Fibroblast of skin of back (primary cell): ENCODE measurements around the gene ZNF282.
"Not testable (repeated sequence)": the region's sequence is repeated elsewhere in the genome, so short reads cannot be mapped to it uniquely, and the experiment has no call there.

ENCODE experiments used
- DNase-seq: peaks from one replicate; pipeline ENCODE4 v3.0.0-alpha.2; 2013

Gene ZNF282

GRCh38 chr7:149225656-149226055, 30.3 kb downstream of the ZNF282 start:
- no peak for DNase-seq

- not testable (repeated sequence) for DNase-seq
Measured at GRCh38 chr7:149226366-149226765, 31.0 kb downstream of the ZNF282 start.

DNA sequence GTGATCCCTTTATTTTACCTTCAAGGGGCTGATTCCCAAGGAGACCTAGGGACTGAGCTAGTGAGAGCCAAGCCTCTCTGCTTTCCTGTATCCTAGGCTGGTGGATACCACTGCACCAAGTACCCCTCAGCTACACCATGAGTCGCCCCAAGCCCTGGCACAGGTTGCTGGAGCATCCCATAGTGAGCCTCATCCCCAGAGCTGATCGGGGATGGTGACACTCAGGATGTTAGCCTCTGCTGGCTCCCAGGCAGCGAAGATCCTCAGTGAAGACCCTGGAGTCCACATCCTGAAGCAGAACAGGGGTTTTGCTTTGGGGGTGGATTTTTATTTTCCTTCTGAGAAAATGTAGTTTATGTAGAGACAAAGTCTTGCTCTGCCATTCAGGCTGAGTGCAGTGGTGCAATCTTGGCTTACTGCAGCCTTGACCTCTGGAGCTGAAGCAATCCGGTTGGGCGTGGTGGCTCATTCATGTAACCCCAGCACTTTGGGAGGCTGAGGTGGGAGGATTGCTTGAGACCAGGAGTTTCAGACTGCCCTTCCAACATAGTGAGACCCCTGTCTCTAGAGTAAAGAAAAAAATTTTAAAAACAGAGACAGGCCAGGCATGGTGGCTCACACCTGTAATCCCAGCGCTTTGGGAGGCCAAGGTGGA, 31.6 kb downstream of the ZNF282 start:
- no peak for DNase-seq

DNA sequence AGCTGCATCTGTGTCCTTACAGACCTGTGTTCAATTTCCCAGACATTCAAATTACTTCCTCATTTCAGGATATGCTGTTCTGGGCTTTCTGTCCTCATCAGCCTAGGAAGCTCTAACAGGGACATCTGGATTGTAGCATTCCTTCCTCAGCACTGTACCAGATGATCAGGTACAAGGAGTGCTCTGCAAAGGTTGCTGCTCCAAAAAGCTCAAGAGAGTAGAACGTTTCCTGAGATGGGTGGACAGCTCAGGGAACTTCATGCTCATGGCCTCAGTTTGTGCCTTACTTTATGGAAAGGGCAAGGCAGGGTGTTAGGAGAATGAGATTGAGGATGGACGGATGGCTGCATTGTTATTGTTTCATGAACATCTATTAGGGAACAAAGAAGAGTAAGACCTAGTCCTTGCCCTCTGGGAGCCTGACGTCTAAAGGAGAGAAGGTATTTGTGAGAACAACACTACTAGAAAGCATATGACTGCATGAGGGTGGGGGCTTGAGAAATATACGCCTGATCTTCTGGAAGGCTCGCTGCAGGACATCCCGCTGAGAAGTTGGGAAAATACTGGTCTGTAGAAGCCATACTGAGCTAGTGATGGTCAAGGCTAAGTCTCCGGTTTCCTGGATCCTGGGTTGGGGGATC, 33.6 kb downstream of the ZNF282 start:
- DNase-seq = no peak

DNA sequence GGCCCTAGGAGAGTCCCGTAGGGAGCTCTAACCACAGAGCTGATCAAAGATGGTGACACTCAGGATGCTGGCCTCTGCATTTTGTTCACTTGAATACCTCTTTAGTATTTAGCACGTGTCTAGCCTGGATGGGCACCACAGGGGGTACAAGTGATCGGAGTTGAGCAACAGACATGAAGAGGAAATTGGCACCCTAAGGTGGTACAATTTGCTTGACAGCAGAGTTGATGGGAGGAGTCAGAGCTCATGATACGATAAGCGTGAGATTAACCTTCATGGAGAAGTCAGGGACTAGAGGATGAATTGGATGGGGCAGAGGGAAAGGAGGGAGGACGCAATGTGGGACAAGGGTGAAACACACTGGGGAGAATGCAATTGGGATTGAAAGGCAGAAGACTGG, 34.2 kb downstream of the ZNF282 start:
- DNase-seq = no peak

DNA sequence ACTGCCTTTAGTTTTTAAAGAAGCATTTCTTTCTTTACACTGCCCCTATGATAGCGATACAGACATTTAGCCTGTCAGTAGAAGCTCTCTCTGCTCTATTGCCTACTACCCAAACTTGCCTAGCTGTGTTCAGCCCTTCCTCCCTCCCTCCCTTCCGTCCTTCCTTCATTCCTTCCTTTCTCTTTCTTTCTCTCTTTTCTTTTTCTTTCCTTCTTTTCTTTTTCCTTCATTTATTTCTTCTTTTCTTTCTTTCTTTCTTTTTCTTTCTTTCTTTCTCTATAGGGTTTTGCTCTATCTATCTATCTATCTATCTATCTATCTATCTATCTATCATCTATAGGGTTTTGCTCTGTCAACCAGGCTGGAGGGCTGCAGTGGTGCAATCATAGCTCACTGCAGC, 37.0 kb downstream of the ZNF282 start:
- no peak for DNase-seq

DNA sequence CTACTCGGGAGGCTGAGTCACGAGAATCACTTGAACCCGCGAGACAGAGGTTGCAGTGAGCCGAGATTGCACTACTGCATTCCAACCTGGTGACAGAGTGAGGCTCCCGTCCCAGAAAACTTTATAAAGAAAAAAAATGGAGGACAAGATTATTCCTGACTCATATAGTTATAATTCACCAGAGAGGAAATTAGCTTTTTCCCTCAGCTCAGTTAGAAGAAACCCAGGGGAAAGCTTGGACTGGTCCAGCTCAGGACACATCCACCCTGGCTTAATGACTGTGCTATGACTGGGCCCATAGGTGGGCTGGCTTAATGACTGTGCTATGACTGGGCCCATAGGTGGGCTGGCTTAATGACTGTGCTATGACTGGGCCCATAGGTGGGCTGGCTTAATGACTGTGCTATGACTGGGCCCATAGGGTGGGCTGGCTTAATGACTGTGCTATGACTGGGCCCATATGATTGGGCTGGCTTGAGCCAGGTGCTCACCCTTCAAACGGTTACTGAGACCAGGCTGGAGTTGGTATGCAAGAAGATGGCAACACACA, 38.4 kb downstream of the ZNF282 start:
- peak; percentile 93 for DNase-seq

DNA sequence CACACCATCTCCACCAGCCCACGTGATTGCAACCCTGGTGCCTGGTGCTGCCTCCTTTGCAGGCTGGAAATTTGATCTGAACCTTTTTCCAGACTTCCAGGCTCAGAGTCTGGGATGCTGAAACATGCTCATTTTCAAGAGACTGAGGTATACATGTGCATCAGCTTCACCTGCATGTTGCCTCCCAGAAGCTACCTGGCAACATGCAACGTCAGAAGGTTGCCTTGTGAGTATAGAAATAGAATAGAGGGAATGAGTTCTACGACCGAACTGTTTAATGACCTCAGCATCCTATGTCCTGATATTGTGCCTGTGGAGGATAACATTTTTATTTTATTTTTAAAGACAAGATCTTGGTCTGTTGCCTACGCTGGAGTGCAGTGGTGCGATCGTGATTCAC, 42.2 kb downstream of the ZNF282 start:
- no peak for DNase-seq

GRCh38 chr7:149238051-149238450, 42.7 kb downstream of the ZNF282 start:
- no peak for DNase-seq

- DNase-seq = peak; percentile 88
Measured at GRCh38 chr7:149239345-149240143, 44.2 kb downstream of the ZNF282 start, which contains the start of gene ZNF212. Gene ZNF212, plus strand, starts transcription at chr7:149239651. Its CDS starts 128 bp downstream, at chr7:149239779.

- no peak for DNase-seq
Measured at GRCh38 chr7:149240637-149241036, 45.3 kb downstream of the ZNF282 start.

- no peak for DNase-seq
Measured at GRCh38 chr7:149241696-149242095, 46.4 kb downstream of the ZNF282 start.

DNA sequence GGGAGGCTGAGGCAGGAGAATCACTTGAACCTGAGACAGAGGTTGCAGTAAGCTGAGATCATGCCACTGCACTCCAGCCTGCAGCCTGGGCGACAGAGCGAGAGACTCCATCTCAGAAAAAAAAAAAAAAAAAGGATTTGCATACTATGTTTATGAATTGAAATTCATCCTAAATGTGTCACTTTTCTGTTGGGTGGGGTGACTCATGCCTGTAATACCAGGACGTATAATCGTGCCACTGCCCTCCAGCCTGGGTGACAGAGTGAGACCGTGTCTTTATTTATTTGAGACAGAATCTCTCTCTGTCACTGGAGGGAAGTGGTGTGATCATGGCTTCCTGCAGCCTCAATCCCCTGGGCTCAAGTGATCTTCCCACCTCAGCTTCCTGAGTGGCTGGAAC, 49.9 kb downstream of the ZNF282 start:
- DNase-seq = peak; percentile 79

- DNase-seq = no peak
Measured at GRCh38 chr7:149245744-149246143, 50.4 kb downstream of the ZNF282 start.

GRCh38 chr7:149248777-149249176, 53.4 kb downstream of the ZNF282 start:
- no peak for DNase-seq

GRCh38 chr7:149250151-149250550, 54.8 kb downstream of the ZNF282 start:
- DNase-seq = not testable (repeated sequence)

DNA sequence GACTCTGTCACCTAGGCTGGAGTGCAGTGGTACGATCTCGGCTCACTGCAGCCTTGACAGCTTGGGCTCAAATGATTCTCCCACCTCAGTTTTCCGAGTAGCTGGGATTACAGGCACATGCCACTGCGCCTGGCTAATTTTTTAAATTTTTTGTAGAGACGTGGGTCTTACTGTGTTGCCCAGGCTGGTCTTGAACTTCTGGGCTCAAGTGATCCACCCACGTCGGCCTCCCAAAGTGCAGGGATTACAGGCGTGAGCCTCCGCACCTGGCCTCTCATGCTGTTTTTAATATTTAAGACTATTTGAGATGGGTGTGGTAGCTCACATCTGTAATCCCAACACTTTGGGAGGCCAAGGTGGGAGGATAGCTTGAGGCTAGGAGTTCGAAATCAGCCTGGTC, 56.2 kb downstream of the ZNF282 start:
- DNase-seq = not testable (repeated sequence)

- DNase-seq = no peak
Measured at GRCh38 chr7:149252378-149252777, 57.0 kb downstream of the ZNF282 start.

- DNase-seq = no peak
Measured at GRCh38 chr7:149253665-149254064, 58.3 kb downstream of the ZNF282 start.

DNA sequence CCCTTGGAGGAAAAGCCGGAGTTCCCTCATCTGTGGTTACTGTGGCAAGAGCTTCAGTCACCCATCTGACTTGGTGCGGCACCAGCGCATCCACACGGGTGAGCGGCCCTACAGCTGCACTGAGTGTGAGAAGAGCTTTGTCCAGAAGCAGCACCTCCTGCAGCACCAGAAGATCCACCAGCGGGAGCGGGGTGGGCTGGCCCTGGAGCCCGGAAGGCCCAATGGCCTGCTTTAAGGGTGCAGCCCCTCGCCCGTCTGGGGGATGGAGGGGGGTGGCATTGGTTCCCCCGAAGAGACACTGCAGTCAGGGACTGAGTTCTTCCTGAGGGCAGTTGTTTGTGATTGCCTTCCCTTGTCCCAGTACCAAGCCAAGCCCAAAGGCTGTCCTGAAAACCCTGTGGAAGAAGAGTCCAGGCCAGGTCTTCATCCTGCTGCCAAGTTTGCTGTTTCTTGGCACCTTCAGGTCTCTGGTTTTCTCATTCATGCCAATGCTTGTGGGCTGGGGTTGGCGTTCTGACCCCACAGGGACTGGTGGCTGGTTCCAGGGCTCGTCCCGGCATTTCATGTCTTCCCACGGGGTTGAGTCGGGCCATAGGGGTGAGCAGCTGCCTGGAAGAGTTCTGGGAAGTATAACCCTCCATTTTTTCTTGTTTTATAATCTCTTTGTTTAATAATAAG, 59.0 kb downstream of the ZNF282 start:
- DNase-seq = no peak

- no peak for DNase-seq
Measured at GRCh38 chr7:149255174-149255573, 59.8 kb downstream of the ZNF282 start.

DNA sequence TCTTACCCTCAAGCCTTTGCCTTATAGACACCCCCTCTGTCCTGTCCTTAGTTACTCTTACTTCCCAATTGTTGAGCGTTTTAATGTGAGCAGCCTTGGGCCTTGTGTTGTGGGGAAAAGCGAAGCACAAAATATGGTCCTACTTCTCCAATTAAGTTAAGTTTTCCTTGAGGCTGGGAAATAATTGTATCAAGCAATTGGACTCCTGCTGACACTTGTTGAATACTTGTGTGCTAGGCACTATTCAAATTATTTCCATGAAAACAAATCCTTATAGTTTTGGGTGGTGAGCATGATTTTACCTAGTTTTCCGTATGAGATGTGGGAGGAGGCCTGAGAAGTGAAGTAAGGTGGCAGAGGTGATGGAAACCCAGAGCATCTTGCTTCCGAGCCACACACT, 61.2 kb downstream of the ZNF282 start:
- DNase-seq = no peak

DNA sequence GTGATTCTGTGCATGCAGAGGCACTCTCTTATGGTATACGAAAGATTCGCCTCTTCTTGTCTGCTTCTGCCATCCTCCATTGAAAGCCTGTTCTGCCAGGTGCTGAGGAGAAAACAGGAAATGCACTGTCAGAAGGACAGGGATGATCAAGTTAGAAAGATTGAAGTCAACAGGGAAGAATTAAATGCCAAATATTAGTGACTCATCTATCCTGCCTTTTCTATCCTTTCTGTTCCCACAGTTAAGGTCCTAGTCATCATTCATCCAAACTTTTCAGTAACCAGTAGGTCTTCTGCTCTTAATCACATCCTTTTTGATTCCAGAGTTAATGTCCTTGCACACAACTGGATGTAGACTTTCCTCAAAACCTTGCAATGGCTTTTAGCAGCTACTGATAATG, 61.8 kb downstream of the ZNF282 start:
- DNase-seq = peak; percentile 34
